Measurements from ENCODE around the gene PPP1CA.

The PPP1CA gene

DNA sequence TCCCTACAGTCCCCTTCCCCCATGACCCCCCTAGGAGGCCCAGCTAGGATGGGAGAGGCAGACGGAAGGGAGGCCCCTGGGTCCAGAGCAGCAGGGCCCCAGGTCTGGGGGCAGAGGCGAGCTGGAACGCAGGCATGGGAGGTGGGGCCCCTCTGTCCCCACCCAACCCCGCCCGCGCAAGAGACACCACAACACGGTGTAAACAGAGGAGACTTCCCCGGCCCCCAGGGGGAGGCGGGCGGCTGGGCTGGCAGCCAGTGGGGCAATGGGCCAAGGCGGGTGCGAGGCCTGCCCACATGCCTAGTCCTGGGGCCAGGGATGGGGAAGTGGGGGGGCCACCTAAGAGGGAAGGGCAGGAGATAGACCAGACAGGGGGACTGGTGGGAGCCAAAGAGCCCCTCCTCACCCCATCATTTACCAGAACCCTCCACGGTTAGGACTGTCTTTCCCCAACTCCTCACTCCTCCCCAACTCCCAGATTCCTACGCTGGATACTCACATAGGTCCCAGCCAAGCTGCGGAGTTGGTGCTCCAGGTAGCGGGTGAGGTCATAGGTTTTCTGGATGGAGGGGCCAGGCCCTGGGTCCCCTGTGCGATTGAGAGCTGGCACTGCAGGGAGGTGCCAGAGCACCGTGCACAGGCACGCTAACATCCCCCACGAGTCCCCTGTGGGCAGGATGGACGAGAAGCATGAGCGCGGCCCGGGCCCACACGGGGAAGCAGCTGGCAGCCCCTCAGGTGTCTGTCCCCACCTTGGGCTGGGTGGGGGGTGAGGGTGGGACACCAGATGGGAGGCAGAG, 34.5 kb downstream of the PPP1CA start:
- DNase-seq: no peak

DNA sequence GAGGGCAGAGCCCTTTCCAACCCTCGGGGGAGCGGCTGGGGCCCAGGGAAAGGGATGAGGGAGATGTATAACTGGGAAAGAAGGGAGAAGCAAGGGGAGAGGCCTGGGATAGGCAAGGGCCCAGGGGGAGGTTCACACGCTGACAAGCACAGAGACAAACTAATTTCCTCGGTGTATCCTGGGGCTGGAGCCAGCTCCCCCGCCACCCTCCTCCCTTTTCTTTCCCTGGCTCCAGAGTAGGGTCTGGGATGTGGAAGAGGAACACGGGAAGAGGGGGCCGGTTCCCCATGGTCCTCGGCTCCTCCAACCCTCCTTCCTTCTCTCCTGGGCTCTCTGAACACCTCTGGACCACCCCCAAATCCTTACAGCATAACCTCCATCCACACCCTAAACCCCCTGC, 35.1 kb downstream of the PPP1CA start:
- DNase-seq: no peak

DNA sequence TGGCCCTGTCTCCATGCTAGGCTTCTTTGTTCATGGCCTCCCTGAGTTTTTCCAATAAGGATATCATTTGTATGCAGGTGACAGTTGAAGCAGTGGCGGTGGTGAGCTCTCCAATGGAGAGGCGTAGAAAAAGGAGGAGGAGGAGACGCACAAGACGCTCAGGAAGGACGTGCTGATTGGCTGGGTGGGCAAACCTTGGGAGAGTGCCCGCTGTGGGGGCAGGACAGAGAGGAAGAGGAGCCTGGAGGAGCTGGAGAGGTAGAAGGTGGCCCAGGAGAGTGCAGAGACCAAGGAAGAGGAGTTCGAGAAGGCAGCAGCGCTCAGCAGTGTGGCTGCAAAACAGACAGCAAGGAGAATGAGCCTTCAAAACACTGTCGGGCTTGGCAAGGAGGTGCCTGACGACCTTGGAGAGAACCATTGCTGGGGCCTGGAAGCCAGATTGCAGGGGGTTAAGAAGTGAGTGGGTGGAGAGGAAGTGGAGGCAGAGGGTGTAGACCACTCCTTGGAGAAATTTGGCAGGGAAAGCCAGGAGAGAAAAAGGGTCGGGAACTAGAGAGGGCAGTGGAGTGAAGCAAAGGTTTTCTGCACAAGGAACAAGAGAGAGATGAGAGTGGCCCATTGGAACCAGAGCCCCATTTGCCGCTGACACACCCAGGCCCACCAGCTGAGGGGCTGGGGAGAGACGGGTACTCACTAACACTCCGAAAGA, 35.8 kb downstream of the PPP1CA start:
- no peak for DNase-seq

DNA sequence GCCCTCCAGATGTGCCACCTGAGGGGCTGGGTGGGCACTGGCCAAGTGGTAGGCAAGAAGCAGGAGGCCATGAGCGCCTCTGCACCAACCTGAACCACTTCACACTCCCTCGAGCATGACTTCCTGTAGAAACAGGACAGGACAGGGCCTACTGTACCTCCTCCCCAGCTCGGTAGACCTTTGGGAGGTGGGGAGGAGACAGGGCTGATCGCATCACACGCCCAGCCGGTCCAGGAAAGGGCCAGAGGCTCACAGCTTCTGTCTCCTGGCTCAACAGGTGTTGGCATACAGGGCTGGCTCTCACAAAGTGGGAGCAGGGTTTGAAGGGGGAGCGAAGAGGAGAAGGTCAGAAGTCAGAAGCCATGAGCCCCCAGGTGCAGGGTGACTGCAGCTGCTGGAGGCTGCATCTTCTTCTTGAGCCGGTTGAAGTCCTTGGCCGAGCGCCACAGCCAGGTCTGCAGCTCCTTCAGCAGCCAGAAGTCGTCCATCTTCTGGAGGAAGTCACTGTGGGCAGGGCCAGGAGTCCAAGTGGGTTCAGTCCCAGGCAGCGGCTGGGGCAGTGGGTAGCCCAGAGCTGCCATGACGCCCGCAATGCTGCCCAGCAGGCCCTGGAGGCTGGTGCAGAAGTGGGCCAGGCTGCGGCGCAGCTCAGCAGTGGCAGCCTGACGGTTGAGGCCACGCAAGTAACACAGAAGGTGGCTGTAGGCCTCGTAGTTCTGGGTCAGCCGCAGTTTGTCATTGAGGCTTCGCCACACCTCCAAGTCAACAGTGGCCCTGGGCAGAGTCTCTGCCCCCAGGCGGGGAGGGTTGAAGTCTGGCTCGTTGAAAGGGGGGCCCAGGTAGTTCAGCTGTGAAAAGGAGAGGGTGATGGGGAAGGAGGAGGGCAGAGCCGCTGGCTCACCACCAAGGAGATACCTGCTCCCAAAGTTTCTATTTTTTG, 36.6 kb downstream of the PPP1CA start:
- no peak for DNase-seq

DNA sequence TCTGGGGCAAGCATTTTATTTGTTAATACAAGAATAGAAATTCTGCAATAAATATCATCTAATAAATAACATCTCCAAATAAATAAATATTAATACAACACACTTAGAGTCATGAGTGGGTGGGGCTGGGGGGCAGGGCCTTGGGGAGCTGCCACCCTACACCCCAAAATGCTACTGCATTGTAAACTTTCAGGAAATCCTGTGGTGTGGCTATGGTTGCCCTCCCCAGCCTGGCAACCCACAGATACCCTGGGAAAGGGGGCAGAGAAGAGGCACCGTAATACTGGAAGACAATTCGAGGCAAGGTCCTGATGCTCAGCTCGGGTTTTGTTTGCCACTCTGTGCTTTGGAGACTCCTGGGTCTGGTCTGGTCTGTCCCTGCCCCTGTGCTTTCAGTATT, 37.5 kb downstream of the PPP1CA start:
- no peak for DNase-seq

DNA sequence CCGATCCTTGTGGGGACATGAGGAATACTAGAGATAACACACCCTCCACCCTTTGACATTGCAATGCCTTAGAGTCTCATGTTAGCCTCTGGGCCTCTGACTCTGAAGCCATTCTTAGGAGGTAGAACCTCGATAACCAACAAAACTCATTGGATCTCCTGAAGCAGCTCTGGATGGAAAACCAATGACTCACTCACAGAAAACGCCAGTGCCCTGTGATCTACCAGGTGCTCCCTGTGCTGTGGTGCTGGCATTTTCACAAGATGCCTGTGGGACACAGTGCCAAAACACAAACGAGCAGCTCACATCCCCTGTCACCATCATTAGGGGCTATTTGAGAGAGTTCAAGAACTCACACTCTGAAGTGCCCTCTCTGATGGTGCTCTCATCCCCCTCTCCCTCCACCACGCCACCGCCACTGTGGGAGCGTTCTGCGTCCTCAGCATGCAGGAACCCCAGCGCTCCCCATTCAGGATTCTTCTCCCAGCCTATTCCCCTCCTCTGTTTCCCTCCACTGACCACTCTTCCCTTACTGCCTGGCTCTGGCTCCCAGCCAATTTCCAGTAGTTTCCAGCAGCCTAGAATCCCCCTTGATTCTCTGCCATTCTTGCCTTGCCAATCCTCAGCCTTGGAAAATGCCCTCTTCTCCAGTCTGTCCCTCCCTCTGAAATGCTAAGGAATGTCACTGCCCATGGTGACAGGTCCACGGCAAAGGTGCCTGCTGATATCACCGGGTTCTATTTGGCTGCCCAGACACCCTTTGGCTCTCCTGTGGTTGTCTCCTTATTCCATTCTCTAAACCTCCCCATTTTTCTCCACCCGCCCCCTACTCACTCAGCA, 43.6 kb downstream of the PPP1CA start:
- no peak for DNase-seq

DNA sequence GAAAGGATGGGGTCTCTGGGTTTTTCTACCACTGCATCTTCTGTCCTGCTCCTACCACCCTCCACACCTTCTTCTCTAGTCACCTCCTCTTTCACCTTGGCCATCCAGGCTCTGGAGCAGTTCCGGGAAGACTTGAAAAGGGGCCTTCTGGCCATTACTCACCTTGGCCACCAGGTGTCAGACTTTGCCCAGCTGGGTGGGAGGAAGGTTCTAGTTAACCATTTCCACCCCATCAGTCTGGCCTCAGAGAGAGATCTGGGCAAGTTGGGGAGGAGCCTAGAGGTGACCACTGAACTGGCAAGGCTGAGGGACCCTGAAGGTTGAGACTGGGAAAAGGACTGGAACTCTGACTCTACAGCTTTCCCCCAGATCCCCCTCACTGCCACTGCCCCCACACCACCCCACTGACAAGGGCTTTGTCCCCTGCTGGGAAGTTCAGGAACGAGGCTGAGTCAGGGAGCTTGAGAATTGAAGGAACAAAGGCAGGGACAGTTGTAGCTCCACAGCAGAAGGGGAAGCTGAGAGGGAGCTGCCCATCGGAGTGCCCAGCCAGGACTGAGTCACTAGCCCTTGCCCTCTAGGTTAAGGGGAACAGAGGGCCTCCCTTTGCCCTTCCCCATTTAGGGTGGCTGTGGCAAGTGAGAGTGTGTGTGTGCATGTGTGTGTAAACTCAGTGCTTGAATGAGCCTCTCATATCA, 44.6 kb downstream of the PPP1CA start:
- peak; percentile 47 for DNase-seq

DNA sequence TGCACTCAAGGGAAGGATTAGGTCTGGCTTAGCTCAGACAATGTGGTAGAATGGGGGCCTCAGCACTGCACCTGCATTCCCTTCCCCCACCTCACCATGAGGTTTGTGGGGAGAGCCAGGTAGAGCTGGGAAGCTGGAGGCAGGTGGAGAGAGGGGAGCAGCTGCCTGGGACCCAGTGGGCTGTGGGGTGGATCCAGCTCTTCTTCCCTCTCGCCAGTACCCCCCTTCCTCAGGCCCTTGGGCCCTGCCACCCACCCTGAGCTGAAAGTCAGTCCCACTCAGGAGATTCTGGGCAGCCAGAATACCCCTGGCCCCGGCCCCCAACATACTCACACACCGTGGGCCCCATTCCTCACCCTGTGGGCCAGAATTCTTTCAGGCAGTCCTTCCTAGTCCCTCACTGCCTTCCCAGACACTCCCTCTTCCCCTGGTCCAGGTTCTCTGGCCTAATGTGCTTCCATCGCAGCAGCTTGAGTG, 45.2 kb downstream of the PPP1CA start:
- no peak for DNase-seq

DNA sequence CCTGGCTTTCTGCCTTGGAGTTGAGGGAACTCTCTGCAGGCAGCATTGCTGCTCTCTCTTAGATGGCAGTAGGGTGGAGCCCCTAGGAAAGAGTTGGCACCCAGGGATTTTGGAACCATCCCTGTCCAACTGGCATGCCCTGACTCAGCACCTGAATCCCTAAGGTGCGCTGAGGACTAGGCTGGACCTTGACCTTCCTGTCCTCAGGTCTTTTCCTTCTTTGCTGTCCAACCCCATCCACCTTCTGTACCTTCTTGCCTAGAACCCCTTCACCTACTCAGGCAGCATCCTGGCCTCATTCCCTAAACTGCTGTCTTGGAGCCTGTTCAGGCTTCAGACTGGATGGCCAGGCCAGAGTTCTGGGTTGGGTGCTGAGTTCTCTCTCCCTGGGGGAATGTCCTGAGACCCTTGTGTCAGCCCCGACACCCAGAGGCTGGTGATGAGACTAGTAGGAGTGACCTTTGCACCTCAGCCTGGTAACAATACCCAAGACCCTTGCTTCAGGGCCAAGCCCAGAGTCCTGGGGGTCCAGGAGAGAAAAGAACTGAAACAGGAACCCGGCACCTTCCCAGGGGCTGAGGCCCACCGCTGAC, 45.8 kb downstream of the PPP1CA start:
- no peak for DNase-seq

DNA sequence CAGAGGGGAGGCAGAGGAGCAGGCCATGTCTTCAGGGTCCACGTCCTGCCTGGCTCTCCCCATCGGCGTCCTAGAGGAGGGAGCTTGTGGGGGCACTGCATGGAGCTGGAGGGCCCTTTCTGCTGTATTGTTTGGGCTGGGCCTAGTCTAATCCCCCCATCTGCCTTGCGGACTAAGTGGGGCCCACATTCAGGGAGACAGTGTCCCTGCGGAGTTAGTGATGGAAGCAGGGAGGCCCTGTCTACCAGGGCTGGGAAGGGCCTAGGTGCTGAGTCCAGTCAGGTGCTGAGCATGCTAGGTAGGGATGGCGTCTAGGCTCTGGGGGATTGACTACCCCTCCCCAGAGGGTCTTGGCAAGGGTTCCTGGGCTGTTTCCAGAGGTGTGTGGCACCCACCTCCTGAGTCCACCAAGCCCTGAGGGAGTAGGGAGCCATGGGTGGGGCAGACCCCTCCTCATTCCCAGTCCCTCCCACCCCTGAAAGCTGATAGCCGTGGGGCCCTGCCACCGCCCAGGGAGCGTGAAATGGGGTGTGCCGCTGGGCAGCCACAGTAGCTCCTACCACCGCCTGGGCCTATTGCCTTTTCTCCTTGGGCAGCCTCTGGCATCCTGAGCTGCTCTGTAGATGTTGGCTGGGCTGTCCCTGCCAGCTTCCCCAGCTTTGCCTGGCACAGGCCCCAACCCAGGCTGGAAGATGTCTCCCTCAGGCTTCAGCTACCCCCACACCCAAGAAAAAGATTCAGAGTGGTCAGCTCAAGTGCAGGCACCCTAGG, 46.5 kb downstream of the PPP1CA start:
- no peak for DNase-seq

DNA sequence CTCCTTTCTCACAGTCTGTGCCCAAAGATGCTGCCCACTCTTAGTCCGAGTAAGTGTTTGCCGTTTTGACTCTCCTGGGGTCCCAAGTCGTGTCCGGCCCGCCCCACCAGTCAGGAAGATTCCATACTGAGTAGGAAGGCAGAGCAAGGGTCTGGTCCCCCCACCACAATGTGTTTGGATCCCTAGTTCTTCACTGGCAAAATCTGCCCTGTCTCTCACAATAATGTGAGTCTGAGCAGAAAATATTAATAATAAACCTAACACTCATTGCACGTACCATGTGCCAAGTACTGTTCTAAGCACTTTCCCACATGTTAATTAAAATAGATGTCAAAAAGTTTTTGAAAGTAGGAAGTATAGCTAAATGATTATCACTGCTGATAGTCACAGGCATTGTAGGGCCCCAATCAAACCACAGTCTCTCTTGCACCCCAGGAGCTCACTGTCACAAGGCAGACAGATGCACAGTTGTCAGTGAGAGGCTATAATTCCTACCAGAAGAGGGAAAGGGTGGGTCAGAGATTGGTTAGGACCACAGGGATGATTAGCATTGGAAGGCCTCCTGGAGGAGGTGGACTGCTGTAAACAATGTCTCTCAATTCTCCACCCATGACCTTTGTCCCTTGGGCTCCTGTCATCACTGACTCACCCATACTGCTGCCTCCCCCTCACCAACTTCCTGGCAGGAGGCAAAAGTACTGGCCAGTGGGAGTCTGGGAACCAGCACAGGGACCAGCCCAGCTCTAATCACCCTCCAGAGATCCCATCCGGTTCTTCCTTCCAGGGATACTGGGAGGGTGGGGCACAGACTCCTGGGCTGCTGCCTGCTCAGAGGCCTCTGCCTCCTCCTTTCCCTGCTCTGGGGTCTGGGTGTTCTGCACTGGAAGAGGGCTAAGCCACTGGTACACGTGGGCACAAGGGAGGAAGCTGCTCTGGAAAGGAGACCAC, 47.3 kb downstream of the PPP1CA start:
- no peak for DNase-seq

DNA sequence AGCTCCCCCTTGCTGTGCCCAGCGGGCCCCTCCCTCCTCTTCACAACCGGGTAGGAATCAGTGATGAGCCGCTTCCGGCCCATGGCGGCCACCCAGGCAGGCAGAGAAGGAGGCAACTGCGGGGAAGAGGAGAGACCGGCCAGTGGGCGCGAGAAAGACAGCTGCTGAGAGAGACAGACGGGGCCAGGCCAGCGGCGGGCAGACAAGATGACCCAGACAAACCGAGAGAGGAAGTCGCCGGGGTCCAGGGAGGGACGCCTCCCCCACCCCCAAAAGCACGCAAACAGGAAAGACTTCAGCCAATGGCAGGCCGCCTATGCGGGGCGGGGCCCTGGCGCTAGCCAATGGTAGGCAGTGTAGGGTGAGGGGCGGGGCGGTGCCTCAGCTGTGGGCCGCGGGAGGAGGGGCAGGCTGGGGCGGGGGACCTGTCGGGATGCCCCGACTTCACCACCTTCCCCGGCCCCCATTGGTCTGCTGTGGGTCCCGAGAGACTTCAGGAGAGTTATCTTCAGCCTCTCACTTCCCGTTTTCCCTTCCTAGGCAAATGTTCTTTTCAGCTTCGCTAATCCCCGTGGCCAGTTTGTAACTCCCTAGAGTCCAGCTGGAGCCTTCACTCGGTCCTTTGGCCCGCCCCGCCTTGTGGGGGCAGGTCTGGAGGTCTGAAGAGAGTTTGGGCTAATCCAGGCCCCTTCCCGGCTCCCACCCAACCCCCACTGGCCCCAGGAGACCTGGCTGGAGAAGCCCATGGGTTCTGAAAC, 48.2 kb downstream of the PPP1CA start, which contains the start of gene POLD4:
POLD4 (minus strand) TSS at position 230 of the 758 bp plus-strand sequence; CDS start at position 83, 147 bp downstream.
- peak; percentile 83 for DNase-seq

DNA sequence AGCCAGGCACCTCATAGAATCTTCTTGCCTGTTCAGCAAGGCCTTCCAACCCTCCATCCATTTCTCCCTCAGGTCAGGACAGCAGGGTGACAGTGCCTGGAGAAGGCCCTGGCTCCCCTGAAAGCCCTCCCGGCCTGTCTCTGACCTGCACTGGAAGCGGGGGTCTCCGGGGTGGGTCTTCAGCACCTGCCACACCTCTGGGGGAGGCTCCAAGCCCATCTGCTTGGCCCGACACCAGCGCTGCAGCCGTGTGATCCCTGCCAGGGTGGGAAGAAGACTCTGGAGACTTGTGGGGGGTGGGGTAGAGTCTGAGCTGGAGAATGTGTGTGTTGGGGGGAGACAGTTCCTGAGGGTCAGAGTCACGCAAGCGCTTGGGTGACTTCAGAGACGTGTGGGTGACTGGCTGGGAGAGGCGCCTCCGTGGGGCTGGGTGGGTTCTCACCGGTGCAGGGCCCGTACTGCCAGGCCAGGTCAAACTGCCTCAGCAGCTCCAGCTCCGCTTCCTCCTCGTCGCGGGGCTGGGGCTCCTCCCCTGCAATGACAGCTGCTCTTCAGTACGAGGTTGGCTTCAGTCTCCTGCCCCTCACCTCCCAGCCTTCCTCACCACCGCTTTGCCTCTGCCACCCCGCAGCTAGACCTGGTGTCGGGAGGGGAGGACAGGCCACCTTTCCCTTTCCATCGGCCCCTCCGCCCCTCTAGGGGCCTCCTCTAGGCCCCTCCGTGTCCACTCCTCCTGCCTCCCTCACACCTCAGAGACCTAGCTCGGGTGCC, 48.9 kb downstream of the PPP1CA start:
- DNase-seq: no peak

DNA sequence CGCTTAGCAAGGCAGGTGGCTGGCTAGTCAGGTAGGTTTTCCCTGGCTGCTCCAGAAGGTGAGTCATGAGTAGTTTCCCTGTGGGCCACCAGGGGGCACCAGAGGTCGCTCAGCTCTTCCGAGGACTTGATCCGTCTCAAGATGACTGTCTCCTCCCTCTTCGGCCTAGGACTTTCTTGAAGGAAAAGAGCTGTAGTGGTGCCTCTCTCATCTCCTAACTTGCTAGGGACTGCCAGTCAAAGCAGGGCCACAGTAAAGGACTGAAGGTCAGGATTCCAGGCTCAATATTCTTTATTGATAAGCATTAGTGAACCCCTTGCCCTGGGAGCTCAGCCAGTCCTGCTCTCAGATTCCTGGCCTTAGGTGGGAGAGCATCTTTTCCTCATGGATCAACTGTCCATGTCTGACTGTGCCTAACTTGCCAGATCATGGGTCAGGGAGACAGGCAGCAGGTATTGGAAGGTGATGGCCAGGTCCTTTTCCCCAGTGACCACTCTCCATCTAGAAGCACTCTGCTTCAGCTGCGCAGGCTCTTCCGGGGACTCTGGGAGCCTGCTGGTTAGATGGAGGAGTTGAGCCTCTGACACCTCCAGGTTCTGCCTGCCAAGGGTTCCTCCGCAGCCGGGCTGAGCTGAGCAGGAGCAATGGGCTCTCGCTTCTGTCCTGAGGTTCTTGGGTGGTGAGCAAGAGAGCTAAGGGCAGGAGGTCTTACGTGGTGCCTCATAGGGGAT, 50.2 kb downstream of the PPP1CA start:
- DNase-seq: peak; percentile 40

DNA sequence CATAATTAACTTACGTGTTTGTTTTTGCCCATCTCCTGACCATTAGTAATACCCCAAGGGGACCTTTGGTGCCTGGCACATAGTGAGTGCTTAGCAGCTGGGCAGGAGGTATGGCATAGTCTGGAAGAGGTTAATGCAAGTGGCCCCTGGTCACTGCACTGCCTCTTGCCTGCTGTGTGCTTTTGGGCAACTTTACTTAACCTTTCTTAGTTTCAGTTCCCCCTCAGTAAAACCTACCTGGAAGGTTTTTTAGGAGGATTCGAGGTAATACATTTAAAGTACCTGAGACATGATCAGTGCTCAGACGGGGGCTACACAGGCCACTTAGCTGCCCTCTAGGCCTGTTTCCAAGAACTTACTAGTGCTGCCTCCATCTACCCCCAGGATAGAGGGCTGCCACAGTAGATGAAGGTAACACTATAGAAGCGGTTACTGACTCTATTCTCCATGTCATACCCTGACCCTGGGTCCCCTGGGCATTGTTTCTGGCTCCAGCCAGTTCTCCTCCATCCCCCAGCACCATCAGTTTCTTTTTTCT, 51.7 kb downstream of the PPP1CA start:
- DNase-seq: no peak

DNA sequence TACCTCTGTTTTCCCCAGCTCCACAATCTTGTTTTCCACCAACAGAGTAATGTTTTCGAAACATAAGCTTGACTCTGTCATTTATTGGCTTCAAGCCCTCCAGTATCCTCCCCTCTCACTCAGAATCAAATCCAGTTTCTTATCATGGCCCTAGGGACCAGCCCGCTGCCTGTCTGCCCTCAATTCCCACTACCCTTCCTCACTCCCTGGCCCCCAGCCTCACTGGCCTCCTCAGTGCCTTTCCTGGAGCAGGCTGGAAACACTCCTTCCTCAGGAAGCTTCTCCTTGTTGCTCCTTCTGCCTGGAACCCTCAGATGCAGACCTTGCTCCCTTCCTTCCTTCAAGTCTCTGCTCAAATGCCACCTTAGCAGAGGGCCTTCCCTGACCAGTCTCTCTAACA, 52.2 kb downstream of the PPP1CA start:
- DNase-seq: no peak

Data from DMS79 (cell line).